Neural progenitor cell (in vitro differentiated cells): ENCODE measurements around the gene ERC1. TPM values are rescaled to one million over a fixed set of nuclear protein-coding genes. Genes with fewer than 3 reads are reported as not detected.
A peak's percentile ranks its signal among the peaks of the same experiment; 100 is the strongest.

ENCODE experiments used
- DNase-seq: peaks from one replicate; pipeline ENCODE4 v3.0.0-alpha.2; 2016; ENCODE audit warnings: low spot score
- H2AFZ ChIP-seq: fragments of 200-600 bp; sonication (generic); replicated peaks from 2 replicates; pipeline ENCODE4 v1.6.1; 2016; ENCODE audit warnings: antibody characterized with exemption
- H3F3A ChIP-seq: fragments of 200-600 bp; sonication (generic); 2 replicates; pipeline ENCODE4 v1.6.1; 2016; ENCODE audit warnings: antibody characterized with exemption, low read depth
- H3K27ac ChIP-seq: fragments of 200-600 bp; sonication (generic); 2 replicates; pipeline ENCODE4 v1.5.1; 2016; ENCODE audit warnings: mild to moderate bottlenecking
- H3K27me3 ChIP-seq: fragments of 200-600 bp; sonication (generic); 2 replicates; pipeline ENCODE4 v1.6.1; 2016; ENCODE audit warnings: mild to moderate bottlenecking, moderate library complexity
- H3K36me3 ChIP-seq: fragments of 200-600 bp; sonication (generic); 2 replicates; pipeline ENCODE4 v1.5.1; 2016
- H3K4me1 ChIP-seq: fragments of 200-600 bp; sonication (generic); 2 replicates; pipeline ENCODE4 v1.6.1; 2016; ENCODE audit warnings: mixed run types
- H3K4me2 ChIP-seq: fragments of 200-600 bp; sonication (generic); 2 replicates; pipeline ENCODE4 v1.6.1; 2016
- H3K4me3 ChIP-seq: fragments of 200-600 bp; sonication (generic); 2 replicates; pipeline ENCODE4 v1.5.1; 2016
- H3K79me2 ChIP-seq: fragments of 200-600 bp; sonication (generic); 2 replicates; pipeline ENCODE4 v1.6.1; 2016; ENCODE audit warnings: low read depth
- H3K9ac ChIP-seq: fragments of 200-600 bp; sonication (generic); 2 replicates; pipeline ENCODE4 v1.6.1; 2016
- H3K9me3 ChIP-seq: fragments of 200-600 bp; sonication (generic); 2 replicates; pipeline ENCODE4 v1.5.1; 2016; ENCODE audit warnings: low read depth
- H4K20me1 ChIP-seq: fragments of 200-600 bp; sonication (generic); 2 replicates; pipeline ENCODE4 v1.6.1; 2016; ENCODE audit warnings: low read depth
- H3K27ac Mint-ChIP-seq: 3 replicates; pipeline ENCODE4 v1.8.0; 2021; ENCODE audit warnings: mixed read lengths
- H3K27me3 Mint-ChIP-seq: 2 replicates; pipeline ENCODE4 v1.8.0; 2022; ENCODE audit warnings: low read depth, mild to moderate bottlenecking, inconsistent platforms, moderate library complexity, mixed read lengths; ENCODE audit not compliant: insufficient read depth
- H3K36me3 Mint-ChIP-seq: 3 replicates; pipeline ENCODE4 v1.8.0; 2021; ENCODE audit warnings: mixed read lengths
- H3K4me1 Mint-ChIP-seq: 3 replicates; pipeline ENCODE4 v1.8.0; 2021; ENCODE audit warnings: mixed read lengths
- H3K4me3 Mint-ChIP-seq: 3 replicates; pipeline ENCODE4 v1.8.0; 2021; ENCODE audit warnings: mild to moderate bottlenecking, moderate library complexity, mixed read lengths
- H3K9me3 Mint-ChIP-seq: 3 replicates; pipeline ENCODE4 v1.8.0; 2020; ENCODE audit warnings: mixed read lengths
- CTCF ChIP-seq: fragments of 200-600 bp; sonication (generic); IDR thresholded peaks from 2 replicates; pipeline ENCODE4 v1.5.1; 2017; ENCODE audit warnings: antibody characterized with exemption, mild to moderate bottlenecking
- EZH2 ChIP-seq: fragments of 200-600 bp; sonication (generic); IDR thresholded peaks from 2 replicates; pipeline ENCODE4 v1.6.1; 2017; ENCODE audit warnings: antibody characterized with exemption, mild to moderate bottlenecking, moderate library complexity
- EZH2phosphoT487 ChIP-seq: fragments of 200-600 bp; sonication (generic); IDR thresholded peaks from 2 replicates; pipeline ENCODE4 v1.6.1; 2017; ENCODE audit warnings: antibody characterized with exemption
- total RNA-seq: library from RNA; depleted of rRNA; stranded (reverse); fragments of >200 nt; gene quantifications from 2 replicates; pipeline ENCODE4 v1.2.3, GENCODE V29; 2015; ENCODE audit warnings: low replicate concordance

Gene ERC1
- total RNA-seq, 1 donor from 2014 or later: 27.5 TPM

GRCh38 chr12:1493781-1494565, 502.9 kb downstream of the ERC1 start:
- Histone ChIP-seq H4K20me1 (no peaks in the 10 kb centered on the region), H3K9ac (no peak overlapping the region), H3K9me3 (no peaks in the 10 kb centered on the region), H3K4me2 (no peak overlapping the region), H3K27me3 (no peaks in the 10 kb centered on the region), H2AFZ (no peak overlapping the region), H3K79me2 (no peaks in the 10 kb centered on the region), H3K27ac (no peak overlapping the region), H3K4me3 (no peak overlapping the region), H3F3A (peaks cover 11% of the 10 kb centered on the region), H3K36me3 (no peaks in the 10 kb centered on the region), H3K4me1 (peaks cover 8% of the 10 kb centered on the region)
- no peak overlapping the region for H3K4me3 Mint-ChIP-seq
- H3K9me3 Mint-ChIP-seq: peaks cover 4% of the 10 kb centered on the region
- peaks cover 12% of the 10 kb centered on the region for H3K27me3 Mint-ChIP-seq
- TF ChIP-seq EZH2phosphoT487: no peak
- no peak for TF ChIP-seq CTCF
- no peak for TF ChIP-seq EZH2
- H3K36me3 Mint-ChIP-seq: peaks cover 35% of the 10 kb centered on the region
- H3K4me1 Mint-ChIP-seq: peaks cover 31% of the 10 kb centered on the region
- no peak overlapping the region for H3K27ac Mint-ChIP-seq
- no peak for DNase-seq

- H3K4me2 ChIP-seq: no peak overlapping the region
- no peaks in the 10 kb centered on the region for H3K4me1 ChIP-seq
- H3K36me3 ChIP-seq: no peaks in the 10 kb centered on the region
- peaks cover 23% of the 10 kb centered on the region for H3K4me1 Mint-ChIP-seq
- H3F3A ChIP-seq: peaks cover 2% of the 10 kb centered on the region
- no peak for TF ChIP-seq EZH2
- no peak for TF ChIP-seq CTCF
- TF ChIP-seq EZH2phosphoT487: no peak
- no peaks in the 10 kb centered on the region for H4K20me1 ChIP-seq
- peaks cover 10% of the 10 kb centered on the region for H3K27me3 Mint-ChIP-seq
- H2AFZ ChIP-seq: no peak overlapping the region
- no peak overlapping the region for H3K9ac ChIP-seq
- no peak overlapping the region for H3K4me3 Mint-ChIP-seq
- no peak for DNase-seq
- H3K9me3 ChIP-seq: no peaks in the 10 kb centered on the region
- peaks cover 31% of the 10 kb centered on the region for H3K36me3 Mint-ChIP-seq
- no peak overlapping the region for H3K27ac ChIP-seq
- no peaks in the 10 kb centered on the region for H3K79me2 ChIP-seq
- no peak overlapping the region for H3K4me3 ChIP-seq
- no peak overlapping the region for H3K27ac Mint-ChIP-seq
- peaks cover 4% of the 10 kb centered on the region for H3K9me3 Mint-ChIP-seq
- no peaks in the 10 kb centered on the region for H3K27me3 ChIP-seq
These were observed 503.8 kb downstream of the ERC1 start for GRCh38 chr12:1494856-1495255.

GRCh38 chr12:1496162-1496900, 505.3 kb downstream of the ERC1 start:
- H3K27ac ChIP-seq: peak overlapping the region; percentile 14
- no peaks in the 10 kb centered on the region for H3K4me1 ChIP-seq
- DNase-seq: no peak
- no peak overlapping the region for H3K4me3 Mint-ChIP-seq
- H3K36me3 Mint-ChIP-seq: peaks cover 18% of the 10 kb centered on the region
- H4K20me1 ChIP-seq: no peaks in the 10 kb centered on the region
- peaks cover 22% of the 10 kb centered on the region for H3K4me1 Mint-ChIP-seq
- H3K9ac ChIP-seq: no peak overlapping the region
- H3K4me3 ChIP-seq: no peak overlapping the region
- H3K27me3 Mint-ChIP-seq: peaks cover 7% of the 10 kb centered on the region
- H3K27ac Mint-ChIP-seq: no peak overlapping the region
- no peak overlapping the region for H2AFZ ChIP-seq
- no peaks in the 10 kb centered on the region for H3K79me2 ChIP-seq
- H3K27me3 ChIP-seq: no peaks in the 10 kb centered on the region
- H3K9me3 Mint-ChIP-seq: peaks cover 4% of the 10 kb centered on the region
- H3F3A ChIP-seq: no peaks in the 10 kb centered on the region
- TF ChIP-seq EZH2phosphoT487 (no peak), EZH2 (no peak), CTCF (no peak)
- no peaks in the 10 kb centered on the region for H3K36me3 ChIP-seq
- no peak overlapping the region for H3K4me2 ChIP-seq
- H3K9me3 ChIP-seq: no peaks in the 10 kb centered on the region
